Limb (tissue), 2 donors: Measurements from ENCODE around the gene KCTD16.

ENCODE experiments used
- DNase-seq, 2 donors: peaks; one replicate each; pipeline ENCODE4 v3.0.0-alpha.2; 2016; ENCODE audit errors: extremely low spot score in 2 of 2

Gene KCTD16

GRCh38 chr5:144332265-144332664 is 161.6 kb downstream of the KCTD16 start:
- DNase-seq = no peak

GRCh38 chr5:144333336-144333920 is 162.8 kb downstream of the KCTD16 start:
- DNase-seq = no peak

GRCh38 chr5:144335561-144335960 is 164.9 kb downstream of the KCTD16 start:
- no peak for DNase-seq

- no peak for DNase-seq
Measured at GRCh38 chr5:144336191-144336961, 165.7 kb downstream of the KCTD16 start.

- no peak for DNase-seq
Measured at GRCh38 chr5:144352330-144352729, 181.7 kb downstream of the KCTD16 start.

- no peak for DNase-seq
Measured at GRCh38 chr5:144352732-144353317, 182.2 kb downstream of the KCTD16 start.

GRCh38 chr5:144356489-144356888 is 185.8 kb downstream of the KCTD16 start:
- DNase-seq = no peak

GRCh38 chr5:144361406-144361805 is 190.7 kb downstream of the KCTD16 start:
- DNase-seq = no peak

GRCh38 chr5:144365885-144366284 is 195.2 kb downstream of the KCTD16 start:
- no peak for DNase-seq

- no peak for DNase-seq
Measured at GRCh38 chr5:144367991-144368390, 197.3 kb downstream of the KCTD16 start.

GRCh38 chr5:144368556-144368955 is 197.9 kb downstream of the KCTD16 start:
- DNase-seq = no peak

- DNase-seq = no peak
Measured at GRCh38 chr5:144369006-144369405, 198.3 kb downstream of the KCTD16 start.

- no peak for DNase-seq
Measured at GRCh38 chr5:144370273-144370672, 199.6 kb downstream of the KCTD16 start.

GRCh38 chr5:144374637-144375036 is 204.0 kb downstream of the KCTD16 start:
- no peak for DNase-seq

- no peak for DNase-seq
Measured at GRCh38 chr5:144377207-144377606, 206.5 kb downstream of the KCTD16 start.

GRCh38 chr5:144378681-144379080 is 208.0 kb downstream of the KCTD16 start:
- DNase-seq = no peak

GRCh38 chr5:144385597-144385996 is 214.9 kb downstream of the KCTD16 start:
- no peak for DNase-seq

- DNase-seq = no peak
Measured at GRCh38 chr5:144386315-144386714, 215.6 kb downstream of the KCTD16 start.

- no peak for DNase-seq
Measured at GRCh38 chr5:144390133-144390532, 219.5 kb downstream of the KCTD16 start.

- DNase-seq = no peak
Measured at GRCh38 chr5:144391044-144391443, 220.4 kb downstream of the KCTD16 start.

GRCh38 chr5:144393641-144394435 is 223.2 kb downstream of the KCTD16 start:
- DNase-seq = no peak

GRCh38 chr5:144395704-144396103 is 225.0 kb downstream of the KCTD16 start:
- no peak for DNase-seq
